ENCODE results near the gene EGF.
A peak's percentile ranks its signal among the peaks of the same experiment; 100 is the strongest.
"Not testable (repeated sequence)": the region's sequence is repeated elsewhere in the genome, so short reads cannot be mapped to it uniquely, and the experiment has no call there.

The EGF gene

GRCh38 chr4:110034026-110034393 is 121.3 kb downstream of the EGF start:
- no peak for DNase-seq (ENCODE audit: low read depth)

GRCh38 chr4:110039164-110039563 is 126.5 kb downstream of the EGF start:
- DNase-seq (ENCODE audit: low read depth) = not testable (repeated sequence)

DNA sequence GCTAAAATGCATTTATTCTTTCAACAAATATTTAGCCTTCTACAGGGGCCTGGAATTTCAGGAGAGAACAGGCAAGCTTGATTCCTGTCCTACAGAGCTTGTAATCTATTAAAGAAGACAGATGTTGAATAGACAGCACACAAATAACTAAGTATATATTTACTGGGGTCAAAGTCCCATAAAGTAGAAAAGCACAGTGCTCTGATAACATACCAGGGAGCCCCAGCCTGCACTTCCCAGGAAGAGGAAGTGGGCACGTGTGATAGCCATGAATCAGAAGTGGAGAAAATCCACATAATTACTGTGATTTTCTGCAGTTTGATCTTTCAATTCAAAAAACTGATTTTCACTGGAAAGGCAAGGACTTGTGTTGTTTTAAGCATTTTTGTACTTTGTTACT is 129.1 kb downstream of the EGF start:
- DNase-seq (ENCODE audit: low read depth) = no peak

- no peak for DNase-seq (ENCODE audit: low read depth)
These were observed 130.1 kb downstream of the EGF start for GRCh38 chr4:110042545-110043517.

- no peak for DNase-seq (ENCODE audit: low read depth)
These were observed 133.9 kb downstream of the EGF start for GRCh38 chr4:110046588-110047049.

- DNase-seq (ENCODE audit: low read depth) = peak; percentile 38
These were observed 137.6 kb downstream of the EGF start for GRCh38 chr4:110049951-110050925.

DNA sequence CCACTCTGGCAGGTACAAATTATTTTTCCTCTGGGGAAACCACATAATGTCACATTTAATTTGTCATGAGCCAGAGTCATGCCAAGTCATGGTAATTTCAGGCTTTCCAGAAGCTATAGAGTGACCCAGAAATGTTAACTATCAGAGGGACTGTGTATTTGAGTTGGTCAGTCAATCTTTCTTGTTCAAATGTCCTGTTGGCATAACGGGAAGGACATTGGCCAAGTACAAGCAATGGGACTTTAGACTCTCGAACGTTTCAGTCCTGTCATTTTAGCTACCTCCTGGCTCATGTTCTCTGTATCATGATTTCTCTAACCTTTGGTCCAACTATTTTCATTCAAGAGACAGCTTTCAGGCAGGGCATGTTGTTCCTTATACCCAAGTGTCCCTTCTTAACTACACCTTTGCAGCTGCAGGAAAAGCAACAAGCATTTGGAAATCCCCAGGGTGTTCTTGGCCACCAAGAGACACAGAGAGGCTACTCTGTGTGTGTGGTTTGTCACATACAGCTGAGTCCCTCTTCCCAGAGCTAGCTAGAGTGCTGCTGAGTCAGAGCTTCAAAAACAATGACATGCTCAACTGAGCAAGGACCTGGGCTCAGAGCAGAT is 142.6 kb downstream of the EGF start:
- DNase-seq (ENCODE audit: low read depth) = no peak

- no peak for DNase-seq (ENCODE audit: low read depth)
These were observed 146.0 kb downstream of the EGF start for GRCh38 chr4:110058677-110059076.

DNA sequence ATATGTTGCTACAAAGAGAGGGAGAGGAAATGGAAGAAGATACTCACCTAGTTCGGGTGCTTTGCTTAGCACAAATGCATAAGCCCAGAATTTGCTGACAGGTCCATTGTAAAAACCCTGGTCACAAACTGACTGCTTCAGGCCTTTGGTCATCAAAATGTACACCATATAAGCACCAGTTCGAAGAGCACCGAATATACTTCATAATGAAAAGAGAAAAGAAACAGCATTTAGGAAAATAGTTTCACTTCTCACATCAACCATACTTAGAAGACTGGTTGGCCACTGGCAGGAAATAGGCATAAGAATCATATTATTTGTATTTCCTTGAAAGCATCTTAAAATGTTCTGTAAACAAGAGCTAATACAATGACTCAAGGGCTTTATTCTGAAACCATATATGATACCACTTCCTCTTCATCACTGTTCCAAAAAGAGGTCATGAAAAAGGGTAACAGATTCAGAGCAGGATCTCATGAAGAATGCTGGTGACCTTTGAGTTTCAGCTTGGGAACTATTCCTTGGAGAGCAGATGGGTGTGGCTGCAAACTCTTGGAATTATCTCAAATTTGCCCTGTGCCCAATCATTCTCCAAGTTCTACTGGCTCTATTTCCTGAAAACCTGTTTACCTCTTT is 147.0 kb downstream of the EGF start:
- no peak for DNase-seq (ENCODE audit: low read depth)

DNA sequence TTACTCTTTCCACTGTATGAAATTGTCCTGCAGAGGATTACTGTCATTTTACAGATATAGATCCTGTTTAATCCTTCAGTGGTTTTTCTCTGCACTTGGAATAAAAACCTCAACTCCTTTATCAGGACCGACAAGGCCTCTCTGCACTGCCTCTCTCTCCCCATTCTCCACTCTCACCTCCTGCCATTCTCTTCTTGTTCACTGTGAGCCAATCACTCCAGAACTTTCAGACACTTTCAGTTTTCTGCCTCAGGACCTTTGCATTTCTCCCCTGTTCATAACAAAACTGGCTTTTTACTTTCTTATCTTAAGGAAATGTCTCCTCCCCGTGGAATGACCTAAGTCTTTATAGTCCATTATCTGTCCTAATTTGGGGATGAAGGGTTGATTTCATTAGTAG is 148.4 kb downstream of the EGF start:
- DNase-seq (ENCODE audit: low read depth) = no peak
